Measurements from ENCODE around the gene SOD2. TPM values are rescaled to one million over a fixed set of nuclear protein-coding genes. Genes with fewer than 3 reads are reported as not detected.
"Not testable (repeated sequence)": the region's sequence is repeated elsewhere in the genome, so short reads cannot be mapped to it uniquely, and the experiment has no call there.

SOD2 gene
- 1,000 to 10,000 TPM in 2 of 4 donors, 100 to 1,000 TPM in 2; 455 to 1,833 (median 1,242) TPM for total RNA-seq

DNA sequence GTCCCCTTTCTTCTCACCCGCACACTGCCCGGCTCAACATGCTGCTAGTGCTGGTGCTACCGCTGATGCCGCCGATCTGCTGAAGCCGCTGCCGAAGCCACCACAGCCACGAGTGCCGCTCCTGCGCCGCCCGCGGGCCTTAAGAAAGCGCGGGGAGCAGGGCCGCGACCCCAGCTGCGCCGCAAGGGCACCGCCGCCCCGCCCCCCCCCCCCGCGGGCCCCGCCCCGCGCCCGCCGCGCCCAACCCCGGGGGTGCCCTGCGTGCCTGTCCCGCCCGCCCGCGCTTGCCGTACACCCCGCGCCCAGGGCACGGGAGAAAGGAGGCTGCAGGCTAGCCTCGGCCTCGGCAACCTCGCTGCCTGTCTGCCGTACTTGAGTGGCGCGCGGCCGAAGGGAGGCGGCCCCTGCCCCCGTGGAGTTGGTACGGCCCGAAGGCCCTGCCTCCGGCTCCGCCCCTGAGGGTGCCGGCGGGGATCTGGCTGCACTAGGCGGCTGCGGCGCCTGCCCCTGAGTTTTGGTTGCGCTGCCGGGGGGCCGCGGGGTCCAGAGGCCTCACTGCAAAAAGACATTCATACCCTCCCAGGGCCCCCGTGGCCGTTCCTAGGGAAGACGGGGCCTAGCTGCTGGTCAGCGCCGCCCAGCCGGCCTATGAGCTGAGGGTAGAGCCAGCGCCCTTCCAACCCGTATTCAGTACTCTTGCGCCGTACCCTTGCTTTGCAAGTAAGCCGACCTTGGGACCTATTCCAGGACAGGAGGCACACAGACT lies at the start of gene SOD2:
Gene SOD2, minus strand, starts transcription at position 114 of the 766 bp plus-strand sequence. Its CDS starts 74 bp downstream, at position 40.
- TF ChIP-seq, protein P1, sequence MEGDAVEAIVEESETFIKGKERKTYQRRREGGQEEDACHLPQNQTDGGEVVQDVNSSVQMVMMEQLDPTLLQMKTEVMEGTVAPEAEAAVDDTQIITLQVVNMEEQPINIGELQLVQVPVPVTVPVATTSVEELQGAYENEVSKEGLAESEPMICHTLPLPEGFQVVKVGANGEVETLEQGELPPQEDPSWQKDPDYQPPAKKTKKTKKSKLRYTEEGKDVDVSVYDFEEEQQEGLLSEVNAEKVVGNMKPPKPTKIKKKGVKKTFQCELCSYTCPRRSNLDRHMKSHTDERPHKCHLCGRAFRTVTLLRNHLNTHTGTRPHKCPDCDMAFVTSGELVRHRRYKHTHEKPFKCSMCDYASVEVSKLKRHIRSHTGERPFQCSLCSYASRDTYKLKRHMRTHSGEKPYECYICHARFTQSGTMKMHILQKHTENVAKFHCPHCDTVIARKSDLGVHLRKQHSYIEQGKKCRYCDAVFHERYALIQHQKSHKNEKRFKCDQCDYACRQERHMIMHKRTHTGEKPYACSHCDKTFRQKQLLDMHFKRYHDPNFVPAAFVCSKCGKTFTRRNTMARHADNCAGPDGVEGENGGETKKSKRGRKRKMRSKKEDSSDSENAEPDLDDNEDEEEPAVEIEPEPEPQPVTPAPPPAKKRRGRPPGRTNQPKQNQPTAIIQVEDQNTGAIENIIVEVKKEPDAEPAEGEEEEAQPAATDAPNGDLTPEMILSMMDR (IDR thresholded peaks at IDR 0.05) = no peak
- DNase-seq (ENCODE audit: low spot score) (peak; percentile 64), ATAC-seq (ENCODE audit: low FRiP score) (peak; percentile 65)

DNA sequence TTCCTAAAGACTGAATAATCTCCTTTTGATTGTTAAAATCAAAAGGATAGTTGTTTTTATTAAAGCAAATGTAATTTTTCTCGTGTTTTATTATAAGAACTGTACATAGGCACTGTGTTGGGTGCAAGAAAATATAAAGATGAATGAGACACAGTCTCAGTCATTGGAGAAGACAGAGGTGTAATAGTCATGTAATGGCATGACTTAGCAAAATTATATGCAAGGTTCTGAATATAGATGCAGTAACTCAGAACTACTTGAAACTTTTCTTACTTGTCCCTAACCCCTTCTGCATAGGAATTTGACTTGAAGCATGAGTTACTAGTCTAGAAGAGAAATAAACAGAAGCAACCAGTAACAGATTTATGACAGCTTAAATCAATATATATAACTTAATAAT lies 49.1 kb upstream of the SOD2 start:
- no peak for DNase-seq (ENCODE audit: low spot score)
- ATAC-seq (ENCODE audit: low FRiP score) = no peak

DNA sequence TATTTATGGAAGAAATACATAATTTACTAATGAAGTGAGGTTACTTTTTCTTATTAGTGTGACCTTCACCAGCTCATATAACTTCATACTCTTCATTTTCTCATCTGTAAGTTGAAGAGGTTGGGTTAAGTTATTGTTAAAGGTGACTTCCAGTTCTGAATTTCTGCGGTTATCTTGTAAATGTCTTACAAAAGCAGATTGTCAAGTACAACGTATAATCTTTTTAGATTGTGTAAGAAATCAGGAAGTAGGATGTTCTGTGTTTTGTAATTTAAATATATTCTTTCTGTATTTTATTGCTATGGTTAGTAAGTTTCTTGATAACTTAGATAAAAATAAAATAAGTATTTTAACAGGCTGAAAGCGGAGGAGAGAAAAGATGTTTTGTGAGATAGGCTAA lies 46.3 kb upstream of the SOD2 start:
- TF ChIP-seq, protein P1 (IDR thresholded peaks at IDR 0.05) = no peak
- ATAC-seq (ENCODE audit: low FRiP score) = no peak
- no peak for DNase-seq (ENCODE audit: low spot score)

More for the DNA sequence above, 49.1 kb upstream of the SOD2 start:
- TF ChIP-seq, protein P1 (IDR thresholded peaks at IDR 0.05) = no peak

DNA sequence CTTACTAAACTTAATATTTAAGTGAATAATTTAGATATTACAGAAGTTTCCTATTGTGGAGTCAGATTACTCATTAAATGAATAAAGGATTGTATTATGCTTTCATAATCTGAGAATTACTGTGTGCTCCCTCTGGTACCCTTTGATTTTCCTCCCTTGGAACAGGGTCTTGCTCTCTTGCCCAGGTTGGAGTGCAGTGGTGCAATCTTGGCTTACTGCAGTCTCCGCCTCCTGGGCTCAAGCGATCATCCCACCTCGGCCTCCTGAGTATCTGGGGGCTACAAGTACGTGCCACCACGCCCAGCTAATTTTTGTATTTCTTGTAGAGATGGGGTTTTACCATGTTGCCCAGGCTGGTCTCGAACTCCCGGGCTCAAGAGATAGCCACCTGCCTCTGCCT lies 43.9 kb upstream of the SOD2 start:
- no peak for DNase-seq (ENCODE audit: low spot score)
- ATAC-seq (ENCODE audit: low FRiP score) = no peak
- TF ChIP-seq, protein P1 (IDR thresholded peaks at IDR 0.05) = no peak

DNA sequence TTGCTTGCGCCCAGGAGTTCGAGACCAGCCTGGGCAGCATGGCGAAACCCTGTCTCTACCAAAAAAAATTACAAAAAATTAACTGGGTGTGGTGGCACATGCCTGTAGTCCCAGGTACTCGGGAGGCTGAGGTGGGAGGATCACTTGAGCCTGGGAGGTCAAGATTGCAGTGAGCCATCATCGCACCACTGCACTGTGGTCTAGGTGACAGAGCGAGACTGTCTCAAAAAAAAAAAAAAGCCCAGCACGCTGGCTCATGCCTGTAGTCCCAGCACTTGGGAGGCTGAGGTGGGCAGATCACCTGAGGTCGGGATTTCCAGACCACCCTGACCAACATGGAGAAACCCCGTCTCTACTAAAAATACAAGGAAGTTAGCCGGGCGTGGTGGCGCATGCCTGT lies 40.4 kb upstream of the SOD2 start:
- DNase-seq (ENCODE audit: low spot score); ATAC-seq (ENCODE audit: low FRiP score): not testable (repeated sequence)

DNA sequence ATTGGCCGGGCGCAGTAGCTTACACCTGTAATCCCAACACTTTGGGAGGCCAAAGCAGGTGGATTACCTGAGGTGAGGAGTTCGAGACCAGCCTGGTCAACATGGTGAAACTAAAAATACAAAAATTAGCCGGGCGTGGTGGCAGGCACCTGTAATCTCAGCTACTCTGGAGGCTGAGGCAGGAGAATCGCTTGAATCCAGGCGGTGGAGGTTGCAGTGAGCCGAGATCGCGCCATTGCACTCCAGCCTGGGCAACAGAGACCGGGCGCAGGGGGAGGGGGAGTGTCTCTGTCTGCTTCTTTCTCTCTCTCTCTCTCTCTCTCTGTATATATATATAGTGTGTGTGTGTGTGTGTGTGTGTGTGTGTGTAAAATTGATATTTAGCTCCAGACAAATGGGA lies 39.5 kb upstream of the SOD2 start:
- not testable (repeated sequence) for ATAC-seq (ENCODE audit: low FRiP score); DNase-seq (ENCODE audit: low spot score)

DNA sequence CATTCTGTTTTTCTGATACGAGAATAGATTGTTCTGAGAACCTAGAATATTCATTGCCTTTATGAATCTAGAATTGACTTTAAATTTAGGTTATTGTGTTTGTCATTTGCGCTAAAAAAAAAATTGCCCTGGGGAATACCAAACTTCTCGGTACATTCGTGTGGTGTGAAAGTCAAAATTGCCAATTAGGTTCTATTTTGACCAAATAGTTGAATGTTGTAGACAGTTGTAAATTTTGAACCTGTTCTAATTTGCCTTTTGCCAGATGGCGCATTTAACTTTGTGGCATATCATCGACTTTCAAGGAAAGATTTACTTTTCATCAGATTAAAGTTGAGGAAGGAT lies 37.3 kb upstream of the SOD2 start:
- ATAC-seq (ENCODE audit: low FRiP score) (no peak), DNase-seq (ENCODE audit: low spot score) (no peak)
- TF ChIP-seq, protein P1 (IDR thresholded peaks at IDR 0.05) = no peak

DNA sequence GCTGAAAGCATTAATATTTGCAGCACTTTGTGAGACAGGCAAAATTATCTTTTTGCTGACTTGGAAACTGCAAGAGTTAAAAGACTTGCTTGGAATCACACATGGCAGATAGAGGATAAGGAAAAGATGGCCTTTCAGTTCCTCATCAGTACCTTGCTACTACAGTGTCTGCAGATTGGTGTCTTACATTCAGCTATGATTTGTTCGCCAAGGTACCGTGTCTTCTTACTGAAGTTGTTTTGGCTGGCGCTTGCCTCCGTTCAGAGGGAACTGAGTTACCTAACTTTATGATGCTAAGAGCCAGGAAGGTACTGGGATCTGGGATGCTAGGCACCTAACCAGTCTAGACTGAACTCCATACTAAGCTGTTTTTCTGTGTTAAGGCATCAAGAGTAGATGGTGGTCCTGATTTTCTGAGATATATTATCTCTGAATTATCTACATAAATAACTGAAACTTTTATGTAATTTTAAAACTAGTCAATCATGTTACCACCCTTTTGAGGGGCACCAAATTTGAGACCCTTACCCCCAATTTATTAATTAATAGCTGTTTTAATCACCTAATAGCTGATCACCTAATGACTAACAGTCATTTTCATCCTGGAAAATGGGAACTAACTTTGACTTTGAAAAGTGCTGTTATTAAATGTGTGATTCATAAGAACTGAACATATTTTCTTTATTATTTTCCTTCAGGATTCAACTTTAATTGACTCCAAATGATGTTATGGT lies 36.7 kb upstream of the SOD2 start:
- DNase-seq (ENCODE audit: low spot score) = no peak
- ATAC-seq (ENCODE audit: low FRiP score) = no peak
- TF ChIP-seq, protein P1 (IDR thresholded peaks at IDR 0.05) = no peak
